ENCODE results near the gene EAF2.

DNA sequence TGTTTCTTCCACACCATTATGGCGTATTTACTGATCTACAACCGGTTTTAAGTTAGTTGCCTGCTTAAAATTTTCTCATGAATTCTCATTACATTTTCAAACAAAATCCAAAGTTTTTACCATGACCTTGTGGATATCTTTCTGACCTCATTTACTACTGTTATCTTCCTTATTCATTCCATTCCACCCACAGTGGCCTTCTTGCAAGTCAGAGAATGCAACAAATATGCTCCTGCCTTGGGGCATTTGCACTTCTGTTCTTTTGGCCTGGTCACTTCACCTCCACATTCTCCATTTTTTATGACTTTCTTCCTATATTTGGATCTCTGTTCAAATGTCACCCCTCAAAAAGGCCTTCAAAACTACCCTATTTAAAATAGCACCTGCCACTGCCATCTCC is 50.4 kb downstream of the EAF2 start:
- TF ChIP-seq EZH2 (IDR thresholded peaks at IDR 0.05; ENCODE audit: borderline replicate concordance, insufficient read depth, low read depth, low read length, poor library complexity, severe bottlenecking) = no peak
- TF ChIP-seq, protein P1, sequence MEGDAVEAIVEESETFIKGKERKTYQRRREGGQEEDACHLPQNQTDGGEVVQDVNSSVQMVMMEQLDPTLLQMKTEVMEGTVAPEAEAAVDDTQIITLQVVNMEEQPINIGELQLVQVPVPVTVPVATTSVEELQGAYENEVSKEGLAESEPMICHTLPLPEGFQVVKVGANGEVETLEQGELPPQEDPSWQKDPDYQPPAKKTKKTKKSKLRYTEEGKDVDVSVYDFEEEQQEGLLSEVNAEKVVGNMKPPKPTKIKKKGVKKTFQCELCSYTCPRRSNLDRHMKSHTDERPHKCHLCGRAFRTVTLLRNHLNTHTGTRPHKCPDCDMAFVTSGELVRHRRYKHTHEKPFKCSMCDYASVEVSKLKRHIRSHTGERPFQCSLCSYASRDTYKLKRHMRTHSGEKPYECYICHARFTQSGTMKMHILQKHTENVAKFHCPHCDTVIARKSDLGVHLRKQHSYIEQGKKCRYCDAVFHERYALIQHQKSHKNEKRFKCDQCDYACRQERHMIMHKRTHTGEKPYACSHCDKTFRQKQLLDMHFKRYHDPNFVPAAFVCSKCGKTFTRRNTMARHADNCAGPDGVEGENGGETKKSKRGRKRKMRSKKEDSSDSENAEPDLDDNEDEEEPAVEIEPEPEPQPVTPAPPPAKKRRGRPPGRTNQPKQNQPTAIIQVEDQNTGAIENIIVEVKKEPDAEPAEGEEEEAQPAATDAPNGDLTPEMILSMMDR (IDR thresholded peaks at IDR 0.05) = no peak

Data from B cell (primary cell).